HEK293 (cell line): Measurements from ENCODE around the gene GSG1L.

Experiments used
- CTCF ChIA-PET: fragments of 350-600 bp; formaldehyde crosslinking; extraction: SDS; loops from one replicate; lab custom pipeline; 2021; ENCODE audit warnings: antibody characterized with exemption; lab: Yijun Ruan, JAX
- POLR2A ChIA-PET: fragments of 300-600 bp; formaldehyde crosslinking; extraction: SDS; loops from one replicate; lab custom pipeline; 2020; ENCODE audit warnings: antibody characterized with exemption, inconsistent platforms; lab: Yijun Ruan, JAX
- H3K27ac ChIP-seq: fragments of 200-500 bp; sonication (Bioruptor generic); 2 replicates; pipeline ENCODE4 v1.5.1; 2014; ENCODE audit warnings: low read depth, low read length, control low read depth, inconsistent platforms; ENCODE audit errors: extremely low read depth
- H3K36me3 ChIP-seq, 2 experiments: fragments of 200-500 bp in 1 of 2; sonication (Bioruptor generic) in 1 of 2; 1 replicate in 1 of 2; 2 replicates in 1 of 2; pipeline ENCODE4 v1.5.1; 2014 to 2017; ENCODE audit warnings: inconsistent platforms in 2 of 2, low read length in 2 of 2; ENCODE audit not compliant: control insufficient read depth in 2 of 2, insufficient read depth in 1 of 2
- H3K4me1 ChIP-seq: fragments of 200-500 bp; sonication (Bioruptor generic); 2 replicates; pipeline ENCODE4 v1.5.1; 2014; ENCODE audit warnings: mild to moderate bottlenecking, low read length, inconsistent platforms; ENCODE audit not compliant: control insufficient read depth, insufficient read depth
- H3K4me3 ChIP-seq: 2 replicates; pipeline ENCODE4 v1.5.1; 2011; ENCODE audit warnings: low read depth, mild to moderate bottlenecking, control low read depth, low read length, moderate library complexity
- H3K9me3 ChIP-seq: fragments of 200-500 bp; sonication (Bioruptor generic); 2 replicates; pipeline ENCODE4 v1.5.1; 2014; ENCODE audit warnings: low read depth, low read length, inconsistent platforms; ENCODE audit not compliant: control insufficient read depth, insufficient read depth
- GLIS1 ChIP-seq: fragments of 450-650 bp; formaldehyde crosslinking; IDR thresholded peaks from 2 replicates; pipeline ENCODE4 v1.5.1; 2016; ENCODE audit warnings: missing biosample characterization, missing genetic modification characterization
- HOXD13 ChIP-seq: sonication (generic); formaldehyde crosslinking; IDR thresholded peaks from 2 replicates; pipeline ENCODE4 v1.8.0; 2022; ENCODE audit warnings: missing genetic modification reagents, borderline replicate concordance
- KLF9 ChIP-seq: fragments of 450-650 bp; formaldehyde crosslinking; IDR thresholded peaks from 2 replicates; pipeline ENCODE4 v1.5.1; 2016; ENCODE audit warnings: missing biosample characterization, missing genetic modification characterization, low read depth
- OVOL3 ChIP-seq: fragments of 450-650 bp; formaldehyde crosslinking; IDR thresholded peaks from 2 replicates; pipeline ENCODE4 v1.5.1; 2016; ENCODE audit warnings: missing biosample characterization, missing genetic modification characterization
- PRDM4 ChIP-seq: fragments of 450-650 bp; formaldehyde crosslinking; IDR thresholded peaks from 2 replicates; pipeline ENCODE4 v1.5.1; 2017; ENCODE audit warnings: missing biosample characterization, missing genetic modification characterization
- REST ChIP-seq: fragments of 450-650 bp; formaldehyde crosslinking; IDR thresholded peaks from 2 replicates; pipeline ENCODE4 v1.5.1; 2016; ENCODE audit warnings: missing biosample characterization, missing genetic modification characterization
- ZBTB7A ChIP-seq: fragments of 450-650 bp; formaldehyde crosslinking; IDR thresholded peaks from 2 replicates; pipeline ENCODE4 v1.5.1; 2016; ENCODE audit warnings: low read depth, missing biosample characterization, missing genetic modification characterization
- ZIC2 ChIP-seq: fragments of 450-650 bp; formaldehyde crosslinking; IDR thresholded peaks from 2 replicates; pipeline ENCODE4 v1.5.1; 2016; ENCODE audit warnings: missing biosample characterization, missing genetic modification characterization
- ZNF169 ChIP-seq: fragments of 450-650 bp; formaldehyde crosslinking; IDR thresholded peaks from 2 replicates; pipeline ENCODE4 v1.5.1; 2016; ENCODE audit warnings: missing biosample characterization, missing genetic modification characterization
- ZNF19 ChIP-seq: fragments of 450-650 bp; formaldehyde crosslinking; IDR thresholded peaks from 2 replicates; pipeline ENCODE4; 2016; ENCODE audit warnings: missing biosample characterization, missing genetic modification characterization, low read depth
- ZNF239 ChIP-seq: fragments of 450-650 bp; formaldehyde crosslinking; IDR thresholded peaks from 2 replicates; pipeline ENCODE4 v1.5.1; 2016; ENCODE audit warnings: missing biosample characterization, missing genetic modification characterization
- ZNF26 ChIP-seq: fragments of 450-650 bp; formaldehyde crosslinking; IDR thresholded peaks from 2 replicates; pipeline ENCODE4 v1.5.1; 2016; ENCODE audit warnings: missing biosample characterization, missing genetic modification characterization
- ZNF280D ChIP-seq: fragments of 450-650 bp; formaldehyde crosslinking; IDR thresholded peaks from 2 replicates; pipeline ENCODE4 v1.5.1; 2016; ENCODE audit warnings: missing biosample characterization, missing genetic modification characterization
- ZNF341 ChIP-seq: fragments of 450-650 bp; formaldehyde crosslinking; IDR thresholded peaks from 2 replicates; pipeline ENCODE4; 2016; ENCODE audit warnings: low read depth, missing biosample characterization, missing genetic modification characterization
- ZNF473 ChIP-seq: fragments of 450-650 bp; formaldehyde crosslinking; IDR thresholded peaks from 2 replicates; pipeline ENCODE4 v1.5.1; 2017; ENCODE audit warnings: missing biosample characterization, missing genetic modification characterization
- ZNF529 ChIP-seq: fragments of 450-650 bp; formaldehyde crosslinking; IDR thresholded peaks from 2 replicates; pipeline ENCODE4 v1.5.1; 2017; ENCODE audit warnings: missing genetic modification characterization, missing biosample characterization; ENCODE audit not compliant: insufficient replicate concordance
- ZNF596 ChIP-seq: fragments of 450-650 bp; IDR thresholded peaks from 2 replicates; pipeline ENCODE4 v1.5.0; 2018; ENCODE audit warnings: missing biosample characterization, mild to moderate bottlenecking, missing genetic modification characterization, moderate library complexity
- ZNF664 ChIP-seq: fragments of 450-650 bp; formaldehyde crosslinking; IDR thresholded peaks from 2 replicates; pipeline ENCODE4 v1.5.1; 2016; ENCODE audit warnings: missing biosample characterization, missing genetic modification characterization
- ZNF707 ChIP-seq: fragments of 450-650 bp; formaldehyde crosslinking; IDR thresholded peaks from 2 replicates; pipeline ENCODE4 v1.5.1; 2016; ENCODE audit warnings: missing biosample characterization, missing genetic modification characterization
- ZNF768 ChIP-seq: fragments of 450-650 bp; formaldehyde crosslinking; IDR thresholded peaks from 2 replicates; pipeline ENCODE4 v1.5.1; 2018; ENCODE audit warnings: missing biosample characterization, mild to moderate bottlenecking, missing genetic modification characterization
- ZNF843 ChIP-seq: fragments of 450-650 bp; formaldehyde crosslinking; IDR thresholded peaks from 2 replicates; pipeline ENCODE4 v1.5.1; 2016; ENCODE audit warnings: missing biosample characterization, missing genetic modification characterization
- ZSCAN16 ChIP-seq: fragments of 450-650 bp; formaldehyde crosslinking; IDR thresholded peaks from 2 replicates; pipeline ENCODE4 v1.5.1; 2016; ENCODE audit warnings: missing biosample characterization, missing genetic modification characterization

Gene GSG1L

GRCh38 chr16:27818246-27818645 is 245.3 kb downstream of the GSG1L start:
- Histone ChIP-seq H3K9me3 (no peaks in the 10 kb centered on the region), H3K27ac (no peak overlapping the region), H3K36me3 (no peaks in the 10 kb centered on the region), H3K4me1 (no peaks in the 10 kb centered on the region), H3K4me3 (no peak overlapping the region)
- TF ChIP-seq ZNF843 (tag by site-specific recombination) (no peak), ZNF19 (tag by site-specific recombination) (no peak), ZNF664 (tag by site-specific recombination) (no peak), ZNF529 (no peak), REST (no peak), ZNF768 (tag by site-specific recombination) (no peak), HOXD13 (CRISPR knock-in tag) (no peak), ZIC2 (tag by site-specific recombination) (no peak), ZNF473 (no peak)
- POLR2A ChIA-PET, result no interaction called here
- CTCF ChIA-PET, result no interaction called here

GRCh38 chr16:27817038-27817437 is 246.5 kb downstream of the GSG1L start:
- H3K4me1 ChIP-seq, result no peaks in the 10 kb centered on the region
- H3K9me3 ChIP-seq, result no peaks in the 10 kb centered on the region
- TF ChIP-seq ZNF169 (tag by site-specific recombination), result no peak
- H3K36me3 ChIP-seq, result no peaks in the 10 kb centered on the region
- H3K27ac ChIP-seq, result no peak overlapping the region
- CTCF ChIA-PET, result interaction anchor here (0.5 kb wide), 1 partner anchor 638 kb away, joined by 4 read pairs; no protein-coding TSS in a partner anchor
- no peak overlapping the region for H3K4me3 ChIP-seq
- POLR2A ChIA-PET, result no interaction called here

- Histone ChIP-seq H3K27ac (no peak overlapping the region), H3K4me1 (no peaks in the 10 kb centered on the region), H3K4me3 (no peak overlapping the region), H3K9me3 (no peaks in the 10 kb centered on the region), H3K36me3 (no peaks in the 10 kb centered on the region)
- POLR2A ChIA-PET, result no interaction called here
- CTCF ChIA-PET, result interaction anchor here (0.5 kb wide), 1 partner anchor 638 kb away, joined by 4 read pairs; no protein-coding TSS in a partner anchor
- TF ChIP-seq KLF9 (tag by site-specific recombination) (no peak), PRDM4 (tag by site-specific recombination) (no peak), OVOL3 (tag by site-specific recombination) (no peak), HOXD13 (CRISPR knock-in tag) (no peak), ZNF341 (tag by site-specific recombination) (no peak), ZSCAN16 (no peak), ZBTB7A (tag by site-specific recombination) (no peak), ZNF280D (tag by site-specific recombination) (no peak), ZNF26 (no peak), ZNF707 (tag by site-specific recombination) (no peak), ZNF596 (no peak), ZNF239 (tag by site-specific recombination) (no peak), GLIS1 (tag by site-specific recombination) (no peak)
Observed at GRCh38 chr16:27816561-27816960, 247.0 kb downstream of the GSG1L start.
